ENCODE data around the gene CDKN3. TPM values are rescaled to one million over a fixed set of nuclear protein-coding genes. Genes with fewer than 3 reads are reported as not detected.
A peak's percentile ranks its signal among the peaks of the same experiment; 100 is the strongest.
"Not testable (repeated sequence)": the region's sequence is repeated elsewhere in the genome, so short reads cannot be mapped to it uniquely, and the experiment has no call there.

The CDKN3 gene
- total RNA-seq, 2 experiments from 2014 or later: 116 to 123 TPM

GRCh38 chr14:54377501-54377900 is 19.3 kb upstream of the CDKN3 start:
- ATAC-seq (no peak), DNase-seq (no peak)
- Mint-ChIP-seq H3K36me3 (ENCODE audit: low read depth) (no peaks in the 10 kb centered on the region), H3K27ac (no peak overlapping the region), H3K4me3 (no peak overlapping the region), H3K4me1 (ENCODE audit: low read depth) (no peaks in the 10 kb centered on the region), H3K27me3 (ENCODE audit: low read depth) (peaks cover 25% of the 10 kb centered on the region), H3K9me3 (ENCODE audit: insufficient read depth) (no peaks in the 10 kb centered on the region)
- ChIA-PET POLR2A (no interaction called here), CTCF (interaction anchor here (1.1 to 1.3 kb wide), 2 partner anchors 11 to 14 kb away, joined by 3 read pairs; no protein-coding TSS in a partner anchor)

- H3K27ac Mint-ChIP-seq; CTCF ChIA-PET; H3K9me3 Mint-ChIP-seq (ENCODE audit: insufficient read depth); POLR2A ChIA-PET; H3K4me3 Mint-ChIP-seq; H3K36me3 Mint-ChIP-seq (ENCODE audit: low read depth); DNase-seq; ATAC-seq; H3K4me1 Mint-ChIP-seq (ENCODE audit: low read depth): not testable (repeated sequence)
- peaks cover 23% of the 10 kb centered on the region for H3K27me3 Mint-ChIP-seq (ENCODE audit: low read depth)
Measured at GRCh38 chr14:54378893-54379292, 17.9 kb upstream of the CDKN3 start.

- CTCF ChIA-PET; H3K4me1 Mint-ChIP-seq (ENCODE audit: low read depth); H3K4me3 Mint-ChIP-seq; POLR2A ChIA-PET; H3K9me3 Mint-ChIP-seq (ENCODE audit: insufficient read depth); H3K27ac Mint-ChIP-seq; ATAC-seq; DNase-seq; H3K36me3 Mint-ChIP-seq (ENCODE audit: low read depth): not testable (repeated sequence)
- peaks cover 31% of the 10 kb centered on the region for H3K27me3 Mint-ChIP-seq (ENCODE audit: low read depth)
Measured at GRCh38 chr14:54380558-54380957, 16.2 kb upstream of the CDKN3 start.

GRCh38 chr14:54381821-54382220 is 15.0 kb upstream of the CDKN3 start:
- POLR2A ChIA-PET: no interaction called here
- H3K4me1 Mint-ChIP-seq (ENCODE audit: low read depth): no peaks in the 10 kb centered on the region
- ATAC-seq: no peak

GRCh38 chr14:54383835-54384234 is 13.0 kb upstream of the CDKN3 start:
- Mint-ChIP-seq H3K27me3 (ENCODE audit: low read depth) (peaks cover 36% of the 10 kb centered on the region), H3K27ac (no peak overlapping the region), H3K36me3 (ENCODE audit: low read depth) (no peaks in the 10 kb centered on the region), H3K4me3 (no peak overlapping the region), H3K9me3 (ENCODE audit: insufficient read depth) (no peaks in the 10 kb centered on the region), H3K4me1 (ENCODE audit: low read depth) (no peaks in the 10 kb centered on the region)
- ATAC-seq (no peak), DNase-seq (no peak)
- ChIA-PET POLR2A (no interaction called here), CTCF (no interaction called here)

More at GRCh38 chr14:54381821-54382220, 15.0 kb upstream of the CDKN3 start:
- no peak for DNase-seq
- peaks cover 31% of the 10 kb centered on the region for H3K27me3 Mint-ChIP-seq (ENCODE audit: low read depth)
- CTCF ChIA-PET: no interaction called here
- H3K36me3 Mint-ChIP-seq (ENCODE audit: low read depth): no peaks in the 10 kb centered on the region
- H3K9me3 Mint-ChIP-seq (ENCODE audit: insufficient read depth): no peaks in the 10 kb centered on the region
- no peak overlapping the region for H3K4me3 Mint-ChIP-seq
- H3K27ac Mint-ChIP-seq: no peak overlapping the region

GRCh38 chr14:54385556-54385955 is 11.3 kb upstream of the CDKN3 start:
- POLR2A ChIA-PET: no interaction called here
- CTCF ChIA-PET: no interaction called here

GRCh38 chr14:54387328-54387727 is 9.5 kb upstream of the CDKN3 start:
- H3K4me3 Mint-ChIP-seq: no peak overlapping the region
- no peaks in the 10 kb centered on the region for H3K9me3 Mint-ChIP-seq (ENCODE audit: insufficient read depth)
- CTCF ChIA-PET: no interaction called here
- no peak for DNase-seq
- no peak overlapping the region for H3K27ac Mint-ChIP-seq
- ATAC-seq: no peak
- H3K36me3 Mint-ChIP-seq (ENCODE audit: low read depth): no peaks in the 10 kb centered on the region
- H3K4me1 Mint-ChIP-seq (ENCODE audit: low read depth): no peaks in the 10 kb centered on the region
- H3K27me3 Mint-ChIP-seq (ENCODE audit: low read depth): peaks cover 28% of the 10 kb centered on the region
- POLR2A ChIA-PET: interaction anchor here (2.4 kb wide), 1 partner anchor 10 kb away, joined by 8 read pairs; the partner anchor contains the start of gene CDKN3

More at GRCh38 chr14:54385556-54385955, 11.3 kb upstream of the CDKN3 start:
- H3K9me3 Mint-ChIP-seq (ENCODE audit: insufficient read depth): no peaks in the 10 kb centered on the region
- H3K4me3 Mint-ChIP-seq: no peak overlapping the region
- no peaks in the 10 kb centered on the region for H3K36me3 Mint-ChIP-seq (ENCODE audit: low read depth)
- no peak overlapping the region for H3K27ac Mint-ChIP-seq
- ATAC-seq (no peak), DNase-seq (no peak)
- H3K27me3 Mint-ChIP-seq (ENCODE audit: low read depth): peaks cover 28% of the 10 kb centered on the region
- no peaks in the 10 kb centered on the region for H3K4me1 Mint-ChIP-seq (ENCODE audit: low read depth)

GRCh38 chr14:54392131-54392859 is 4.5 kb upstream of the CDKN3 start:
- Mint-ChIP-seq H3K27me3 (ENCODE audit: low read depth) (peaks cover 16% of the 10 kb centered on the region), H3K36me3 (ENCODE audit: low read depth) (no peaks in the 10 kb centered on the region), H3K4me1 (ENCODE audit: low read depth) (peaks cover 6% of the 10 kb centered on the region), H3K27ac (no peak overlapping the region), H3K9me3 (ENCODE audit: insufficient read depth) (no peaks in the 10 kb centered on the region), H3K4me3 (no peak overlapping the region)
- ATAC-seq (no peak), DNase-seq (no peak)
- ChIA-PET POLR2A (no interaction called here), CTCF (interaction anchor here (1.0 kb wide), 1 partner anchor 15 kb away, joined by 3 read pairs; no protein-coding TSS in a partner anchor)

- H3K27ac Mint-ChIP-seq; ATAC-seq; H3K4me3 Mint-ChIP-seq; DNase-seq; H3K9me3 Mint-ChIP-seq (ENCODE audit: insufficient read depth); CTCF ChIA-PET; POLR2A ChIA-PET; H3K36me3 Mint-ChIP-seq (ENCODE audit: low read depth): not testable (repeated sequence)
- Mint-ChIP-seq H3K27me3 (ENCODE audit: low read depth) (peaks cover 11% of the 10 kb centered on the region), H3K4me1 (ENCODE audit: low read depth) (peaks cover 14% of the 10 kb centered on the region)
Measured at GRCh38 chr14:54392986-54393884, 3.6 kb upstream of the CDKN3 start.

- Mint-ChIP-seq H3K27me3 (ENCODE audit: low read depth) (peaks cover 4% of the 10 kb centered on the region), H3K4me3 (no peak overlapping the region), H3K4me1 (ENCODE audit: low read depth) (peaks cover 28% of the 10 kb centered on the region), H3K36me3 (ENCODE audit: low read depth) (peaks cover 15% of the 10 kb centered on the region), H3K27ac (no peak overlapping the region), H3K9me3 (ENCODE audit: insufficient read depth) (no peaks in the 10 kb centered on the region)
- ChIA-PET POLR2A (no interaction called here), CTCF (no interaction called here)
- ATAC-seq (no peak), DNase-seq (no peak)
Measured at GRCh38 chr14:54394596-54394995, 2.2 kb upstream of the CDKN3 start.

- ChIA-PET POLR2A (no interaction called here), CTCF (no interaction called here)
- H3K4me1 Mint-ChIP-seq (ENCODE audit: low read depth): peaks cover 30% of the 10 kb centered on the region
- ATAC-seq: no peak
- DNase-seq: no peak
- peaks cover 16% of the 10 kb centered on the region for H3K36me3 Mint-ChIP-seq (ENCODE audit: low read depth)
- no peak overlapping the region for H3K4me3 Mint-ChIP-seq
- H3K9me3 Mint-ChIP-seq (ENCODE audit: insufficient read depth): no peaks in the 10 kb centered on the region
- peaks cover 4% of the 10 kb centered on the region for H3K27me3 Mint-ChIP-seq (ENCODE audit: low read depth)
- H3K27ac Mint-ChIP-seq: peak overlapping the region; percentile 1
Measured at GRCh38 chr14:54395284-54395683, 1.5 kb upstream of the CDKN3 start.

- CTCF ChIA-PET: interaction anchor here (1.1 kb wide), 1 partner anchor 47 kb away, joined by 5 read pairs; no protein-coding TSS in a partner anchor
- no peak for DNase-seq
- Mint-ChIP-seq H3K36me3 (ENCODE audit: low read depth) (peaks cover 20% of the 10 kb centered on the region), H3K27ac (peak overlapping the region; percentile 1), H3K4me1 (ENCODE audit: low read depth) (peaks cover 34% of the 10 kb centered on the region), H3K9me3 (ENCODE audit: insufficient read depth) (no peaks in the 10 kb centered on the region), H3K27me3 (ENCODE audit: low read depth) (peaks cover 4% of the 10 kb centered on the region), H3K4me3 (peak overlapping the region; percentile 28)
- POLR2A ChIA-PET: interaction anchor here (1.9 kb wide), 1 partner anchor 92 kb away, joined by 8 read pairs; no protein-coding TSS in a partner anchor
- no peak for ATAC-seq
Measured at GRCh38 chr14:54395716-54396115, 1.1 kb upstream of the CDKN3 start.
